ENCODE data around the gene NUMA1.

DNA sequence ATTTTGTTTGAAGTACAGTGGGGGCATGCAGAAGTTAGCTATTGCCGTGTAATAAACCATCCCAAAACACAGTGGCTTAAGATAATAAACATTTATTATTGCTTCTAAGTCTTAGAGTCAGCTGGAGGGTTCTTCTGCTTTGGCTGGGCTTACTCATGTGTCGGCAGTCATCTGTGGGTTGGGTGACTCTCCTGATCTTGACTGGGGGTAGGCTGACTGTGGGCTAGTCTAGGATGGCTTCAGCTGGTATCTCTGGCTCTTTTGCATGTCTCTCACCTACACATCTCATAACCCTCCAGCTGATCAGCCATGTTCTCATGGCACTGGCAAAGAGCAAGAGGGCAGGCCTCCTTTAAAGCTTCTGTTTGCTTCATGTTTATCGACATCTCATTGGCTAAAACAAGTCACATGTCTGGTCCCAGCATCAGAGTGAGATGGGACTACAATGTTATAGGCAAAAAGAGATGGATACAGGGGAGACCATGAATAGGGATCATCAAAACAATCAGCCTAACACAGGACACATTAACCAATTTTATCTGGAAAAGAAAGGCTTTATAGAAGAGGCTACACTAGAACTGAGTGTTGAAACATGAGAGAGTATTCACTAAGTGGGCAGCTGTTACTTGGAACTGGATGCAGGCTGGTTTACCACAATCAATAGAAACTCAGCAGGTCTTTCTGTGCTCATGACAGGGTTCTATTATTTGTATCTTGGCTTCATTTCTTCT is 5.4 kb upstream of the NUMA1 start:
- TF ChIP-seq POLR2A (IDR thresholded peaks at IDR 0.05; ENCODE audit: low read length) (no peak), GATA1 (IDR thresholded peaks at IDR 0.05; ENCODE audit: low read depth, low read length) (no peak)
